Stimulated activated CD8-positive, alpha-beta memory T cell treated with anti-CD3 and anti-CD28 coated beads, Interleukin-2, amount 100 ng/mL, for 1 hour (primary cell): ENCODE measurements around the gene CKMT1A.

Source experiments
- DNase-seq, 2 donors: peaks; one replicate each; pipeline ENCODE4 v3.0.0-alpha.2; 2020; ENCODE audit warnings: low read depth in 2 of 2

The CKMT1A gene

DNA sequence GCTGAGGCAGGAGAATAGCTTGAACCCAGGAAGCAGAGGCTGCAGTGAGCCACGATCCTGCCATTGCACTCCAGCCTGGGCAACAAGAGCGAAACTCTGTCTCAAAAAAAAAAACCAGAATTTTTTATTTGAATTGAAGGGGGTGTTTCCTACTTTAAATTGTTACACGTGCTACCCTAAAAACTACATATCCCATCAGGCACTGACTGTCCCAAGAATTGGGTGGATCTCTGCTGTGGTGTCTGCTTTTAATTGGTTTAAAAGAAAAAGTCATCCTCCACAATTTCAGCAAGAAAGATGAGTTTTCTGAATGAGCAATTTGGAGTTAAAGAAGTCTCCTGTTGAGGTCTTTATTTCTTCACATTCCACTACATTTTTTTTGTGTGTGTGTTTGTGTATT, 54.7 kb downstream of the CKMT1A start:
- DNase-seq = no peak
